Gastroesophageal sphincter (tissue), 3 donors: Measurements from ENCODE around the gene MARVELD2.
"Not testable (repeated sequence)": the region's sequence is repeated elsewhere in the genome, so short reads cannot be mapped to it uniquely, and the experiment has no call there.

Source experiments
- EP300 ChIP-seq: sonication (generic); formaldehyde crosslinking; IDR thresholded peaks from one replicate; pipeline ENCODE4 v1.6.1; 2017; ENCODE audit warnings: antibody characterized with exemption, mild to moderate bottlenecking
- POLR2A ChIP-seq, 2 donors: fragments of 450-650 bp; IDR thresholded peaks; one replicate each; pipeline ENCODE4 v1.6.1; 2017; ENCODE audit warnings: antibody characterized with exemption in 2 of 2, mild to moderate bottlenecking in 2 of 2, moderate library complexity in 1 of 2
- POLR2AphosphoS5 ChIP-seq: sonication (generic); formaldehyde crosslinking; IDR thresholded peaks from one replicate; pipeline ENCODE4 v1.6.1; 2017; ENCODE audit warnings: antibody characterized with exemption
- TF ChIP-seq, protein P1 (sequence below), 4 experiments: fragments of 200-600 bp in 2 of 4; fragments of 450-650 bp in 2 of 4; sonication (generic) in 1 of 4; IDR thresholded peaks; one replicate each; pipeline ENCODE4 v1.5.1; 2017 to 2019; ENCODE audit warnings: antibody characterized with exemption in 4 of 4, mild to moderate bottlenecking in 2 of 4, moderate library complexity in 2 of 4

- TF ChIP-seq POLR2AphosphoS5; EP300; POLR2A (IDR thresholded peaks at IDR 0.05): not testable (repeated sequence)
- TF ChIP-seq, protein P1, sequence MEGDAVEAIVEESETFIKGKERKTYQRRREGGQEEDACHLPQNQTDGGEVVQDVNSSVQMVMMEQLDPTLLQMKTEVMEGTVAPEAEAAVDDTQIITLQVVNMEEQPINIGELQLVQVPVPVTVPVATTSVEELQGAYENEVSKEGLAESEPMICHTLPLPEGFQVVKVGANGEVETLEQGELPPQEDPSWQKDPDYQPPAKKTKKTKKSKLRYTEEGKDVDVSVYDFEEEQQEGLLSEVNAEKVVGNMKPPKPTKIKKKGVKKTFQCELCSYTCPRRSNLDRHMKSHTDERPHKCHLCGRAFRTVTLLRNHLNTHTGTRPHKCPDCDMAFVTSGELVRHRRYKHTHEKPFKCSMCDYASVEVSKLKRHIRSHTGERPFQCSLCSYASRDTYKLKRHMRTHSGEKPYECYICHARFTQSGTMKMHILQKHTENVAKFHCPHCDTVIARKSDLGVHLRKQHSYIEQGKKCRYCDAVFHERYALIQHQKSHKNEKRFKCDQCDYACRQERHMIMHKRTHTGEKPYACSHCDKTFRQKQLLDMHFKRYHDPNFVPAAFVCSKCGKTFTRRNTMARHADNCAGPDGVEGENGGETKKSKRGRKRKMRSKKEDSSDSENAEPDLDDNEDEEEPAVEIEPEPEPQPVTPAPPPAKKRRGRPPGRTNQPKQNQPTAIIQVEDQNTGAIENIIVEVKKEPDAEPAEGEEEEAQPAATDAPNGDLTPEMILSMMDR (IDR thresholded peaks at IDR 0.05): not testable (repeated sequence)
These were observed 63.4 kb downstream of the MARVELD2 start for GRCh38 chr5:69478296-69478695.
